H9 (cell line): ENCODE data around the gene OR10J1. TPM values are rescaled to one million over a fixed set of nuclear protein-coding genes. Genes with fewer than 3 reads are reported as not detected.

Source experiments
- DNase-seq: peaks from one replicate; pipeline ENCODE4 v3.0.0-alpha.2; 2017
- H2AFZ ChIP-seq: one replicate; pipeline ENCODE4 v1.6.1; 2013; ENCODE audit warnings: mild to moderate bottlenecking, low read length, control low read depth, moderate library complexity
- H2AK5ac ChIP-seq: 2 replicates; pipeline ENCODE4 v1.6.1; 2013; ENCODE audit warnings: low read length, control low read depth, mixed read lengths; ENCODE audit not compliant: insufficient read length
- H2BK120ac ChIP-seq: one replicate; pipeline ENCODE4 v1.6.1; 2013; ENCODE audit warnings: low read depth, mild to moderate bottlenecking, low read length, control low read depth, inconsistent platforms; ENCODE audit not compliant: poor library complexity, severe bottlenecking
- H2BK12ac ChIP-seq: 2 replicates; pipeline ENCODE4 v1.6.1; 2013; ENCODE audit warnings: low read length, control low read depth, mixed read lengths, low read depth; ENCODE audit not compliant: insufficient read length
- H2BK15ac ChIP-seq: 2 replicates; pipeline ENCODE4 v1.6.1; 2013; ENCODE audit warnings: low read depth, low read length, control low read depth
- H2BK20ac ChIP-seq: one replicate; pipeline ENCODE4 v1.6.1; 2013; ENCODE audit warnings: low read depth, mild to moderate bottlenecking, low read length, control low read depth, inconsistent platforms; ENCODE audit not compliant: poor library complexity, severe bottlenecking
- H2BK5ac ChIP-seq: 2 replicates; pipeline ENCODE4 v1.6.1; 2013; ENCODE audit warnings: low read length, control low read depth, mixed read lengths; ENCODE audit not compliant: insufficient read length
- H3K14ac ChIP-seq: 2 replicates; pipeline ENCODE4 v1.6.1; 2013; ENCODE audit warnings: low read length, control low read depth; ENCODE audit not compliant: insufficient read depth
- H3K18ac ChIP-seq: 2 replicates; pipeline ENCODE4 v1.6.1; 2013; ENCODE audit warnings: low read depth, mild to moderate bottlenecking, mixed read lengths, low read length, control low read depth; ENCODE audit not compliant: insufficient read length
- H3K23ac ChIP-seq: 2 replicates; pipeline ENCODE4 v1.6.1; 2013; ENCODE audit warnings: low read length, control low read depth, mixed read lengths, low read depth; ENCODE audit not compliant: insufficient read length
- H3K23me2 ChIP-seq: 2 replicates; pipeline ENCODE4 v1.6.1; 2013; ENCODE audit warnings: low read depth, mild to moderate bottlenecking, mixed read lengths, low read length, control low read depth; ENCODE audit not compliant: insufficient read length, poor library complexity, severe bottlenecking
- H3K27ac ChIP-seq: 2 replicates; pipeline ENCODE4 v1.5.1; 2013; ENCODE audit warnings: low read length, control low read depth, mixed read lengths, low read depth; ENCODE audit not compliant: insufficient read length
- H3K27me3 ChIP-seq: 2 replicates; pipeline ENCODE4 v1.6.1; 2013; ENCODE audit warnings: low read length, control low read depth, inconsistent platforms; ENCODE audit not compliant: insufficient read depth
- H3K4ac ChIP-seq: 2 replicates; pipeline ENCODE4 v1.6.1; 2013; ENCODE audit warnings: low read depth, mild to moderate bottlenecking, control low read depth, inconsistent platforms, low read length, moderate library complexity
- H3K4me1 ChIP-seq: 2 replicates; pipeline ENCODE4 v1.6.1; 2013; ENCODE audit warnings: low read length, control low read depth, inconsistent platforms; ENCODE audit not compliant: insufficient read depth
- H3K4me2 ChIP-seq: 2 replicates; pipeline ENCODE4 v1.6.1; 2013; ENCODE audit warnings: low read length, control low read depth, mixed read lengths; ENCODE audit not compliant: insufficient read length, insufficient read depth
- H3K56ac ChIP-seq: 2 replicates; pipeline ENCODE4 v1.6.1; 2013; ENCODE audit warnings: low read depth, mild to moderate bottlenecking, mixed read lengths, low read length, control low read depth; ENCODE audit not compliant: insufficient read length
- H3K79me1 ChIP-seq: 2 replicates; pipeline ENCODE4 v1.6.1; 2013; ENCODE audit warnings: low read depth, mild to moderate bottlenecking, moderate library complexity, low read length, control low read depth, inconsistent platforms; ENCODE audit not compliant: insufficient read depth, poor library complexity, severe bottlenecking
- H3K79me2 ChIP-seq: 2 replicates; pipeline ENCODE4 v1.6.1; 2013; ENCODE audit warnings: low read length, control low read depth, inconsistent platforms; ENCODE audit not compliant: insufficient read depth
- H3K9ac ChIP-seq: 2 replicates; pipeline ENCODE4 v1.6.1; 2013; ENCODE audit warnings: low read length, control low read depth, mixed read lengths; ENCODE audit not compliant: insufficient read length; ENCODE audit errors: extremely low read depth
- H3K9me3 ChIP-seq: one replicate; pipeline ENCODE4 v1.6.1; 2013; ENCODE audit warnings: low read depth, low read length, inconsistent platforms; ENCODE audit not compliant: control insufficient read depth
- H3T11ph ChIP-seq: one replicate; pipeline ENCODE4 v1.6.1; 2013; ENCODE audit warnings: mild to moderate bottlenecking, low read length, control low read depth, inconsistent platforms
- H4K20me1 ChIP-seq: one replicate; pipeline ENCODE4 v1.6.1; 2013; ENCODE audit not compliant: control insufficient read depth, insufficient read length, insufficient read depth
- H4K5ac ChIP-seq: 2 replicates; pipeline ENCODE4 v1.6.1; 2013; ENCODE audit warnings: low read depth, mild to moderate bottlenecking, mixed read lengths, low read length, control low read depth; ENCODE audit not compliant: insufficient read length
- H4K8ac ChIP-seq: replicated peaks from 2 replicates; pipeline ENCODE4 v1.6.1; 2013; ENCODE audit warnings: low read length, control low read depth, mixed read lengths, low read depth; ENCODE audit not compliant: insufficient read length
- H4K91ac ChIP-seq: 2 replicates; pipeline ENCODE4 v1.6.1; 2013; ENCODE audit warnings: low read depth, mild to moderate bottlenecking, moderate library complexity, mixed read lengths, low read length, control low read depth; ENCODE audit not compliant: insufficient read length
- H3K27ac Mint-ChIP-seq, 3 experiments: 2 replicates in 2 of 3; 3 replicates in 1 of 3; pipeline ENCODE4 v1.8.0; 2020 to 2021; ENCODE audit warnings: mixed read lengths in 3 of 3, mild to moderate bottlenecking in 1 of 3, moderate library complexity in 1 of 3
- H3K27me3 Mint-ChIP-seq: 2 replicates; pipeline ENCODE4 v1.8.0; 2021; ENCODE audit warnings: low read depth, mild to moderate bottlenecking, moderate library complexity, mixed read lengths
- H3K36me3 Mint-ChIP-seq, 3 experiments: 2 replicates in 2 of 3; 3 replicates in 1 of 3; pipeline ENCODE4 v1.8.0; 2020 to 2021; ENCODE audit warnings: low read depth in 3 of 3, mixed read lengths in 3 of 3; ENCODE audit not compliant: insufficient read depth in 1 of 3
- H3K4me1 Mint-ChIP-seq, 2 experiments: 2 replicates each; pipeline ENCODE4 v1.8.0; 2020; ENCODE audit warnings: mixed read lengths in 2 of 2
- H3K4me3 Mint-ChIP-seq, 2 experiments: 2 replicates in 1 of 2; 3 replicates in 1 of 2; pipeline ENCODE4 v1.8.0; 2020 to 2021; ENCODE audit warnings: mild to moderate bottlenecking in 2 of 2, mixed read lengths in 2 of 2, moderate library complexity in 1 of 2
- H3K9me3 Mint-ChIP-seq, 2 experiments: 2 replicates in 1 of 2; 3 replicates in 1 of 2; pipeline ENCODE4 v1.8.0; 2020; ENCODE audit warnings: mild to moderate bottlenecking in 2 of 2, mixed read lengths in 2 of 2, moderate library complexity in 1 of 2
- whole genome bisulfite sequencing: extraction: QIAGEN DNeasy Blood & Tissue Kit; methylation state at CpG from one replicate; pipeline ENCODE4 v1.1.7; 2013; ENCODE audit warnings: missing lambda C conversion rate, low lambda C conversion rate, mixed read lengths; ENCODE audit not compliant: insufficient read length; ENCODE audit errors: extremely low coverage; 5-methylcytosine and 5-hydroxymethylcytosine counted together
- total RNA-seq: library from RNA; stranded (reverse); gene quantifications from 2 replicates; pipeline ENCODE4 v1.2.1, GENCODE V29; 2021
- TF ChIP-seq, protein P1 (sequence below): fragments of 200-600 bp; sonication (generic); conservative IDR thresholded peaks from 3 replicates; pipeline ENCODE4 v1.8.0; 2021; ENCODE audit warnings: antibody characterized with exemption, mild to moderate bottlenecking

Gene OR10J1
- total RNA-seq, 1 experiment from 2014 or later: not detected

DNA sequence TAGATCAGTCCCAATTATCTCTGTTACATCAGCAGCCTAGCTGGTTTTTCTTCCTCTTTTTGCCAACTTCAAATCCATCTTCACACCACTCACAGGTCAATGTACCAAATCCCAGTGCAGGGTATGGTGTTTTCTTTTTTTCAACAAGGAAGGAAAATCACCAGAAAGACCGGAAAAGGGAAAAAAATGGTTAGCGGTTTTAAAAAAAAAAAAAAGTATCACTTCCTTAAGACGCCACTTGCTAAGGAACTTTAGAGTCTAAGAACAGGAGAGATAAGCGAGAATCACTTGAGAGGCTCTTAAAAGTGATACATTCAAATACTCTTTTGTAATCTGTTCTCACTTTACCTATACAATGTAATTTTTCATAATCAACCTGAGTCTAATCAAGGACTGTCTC is 3.1 kb upstream of the OR10J1 start:
- no peak overlapping the region for H2BK5ac ChIP-seq
- no CpG with 5 or more reads among the region's 4 CpGs for WGBS
- H3K79me1 ChIP-seq: no peaks in the 10 kb centered on the region
- H3K27ac ChIP-seq: no peak overlapping the region
- DNase-seq: no peak
- peaks cover 0 to 59% of the 10 kb centered on the region in 2 experiments; a peak in 3 of 5 replicates for H3K9me3 Mint-ChIP-seq
- no peak overlapping the region for H3K18ac ChIP-seq
- H2BK20ac ChIP-seq: no peak overlapping the region
- TF ChIP-seq, protein P1, sequence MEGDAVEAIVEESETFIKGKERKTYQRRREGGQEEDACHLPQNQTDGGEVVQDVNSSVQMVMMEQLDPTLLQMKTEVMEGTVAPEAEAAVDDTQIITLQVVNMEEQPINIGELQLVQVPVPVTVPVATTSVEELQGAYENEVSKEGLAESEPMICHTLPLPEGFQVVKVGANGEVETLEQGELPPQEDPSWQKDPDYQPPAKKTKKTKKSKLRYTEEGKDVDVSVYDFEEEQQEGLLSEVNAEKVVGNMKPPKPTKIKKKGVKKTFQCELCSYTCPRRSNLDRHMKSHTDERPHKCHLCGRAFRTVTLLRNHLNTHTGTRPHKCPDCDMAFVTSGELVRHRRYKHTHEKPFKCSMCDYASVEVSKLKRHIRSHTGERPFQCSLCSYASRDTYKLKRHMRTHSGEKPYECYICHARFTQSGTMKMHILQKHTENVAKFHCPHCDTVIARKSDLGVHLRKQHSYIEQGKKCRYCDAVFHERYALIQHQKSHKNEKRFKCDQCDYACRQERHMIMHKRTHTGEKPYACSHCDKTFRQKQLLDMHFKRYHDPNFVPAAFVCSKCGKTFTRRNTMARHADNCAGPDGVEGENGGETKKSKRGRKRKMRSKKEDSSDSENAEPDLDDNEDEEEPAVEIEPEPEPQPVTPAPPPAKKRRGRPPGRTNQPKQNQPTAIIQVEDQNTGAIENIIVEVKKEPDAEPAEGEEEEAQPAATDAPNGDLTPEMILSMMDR: no peak
- no peak overlapping the region for H4K91ac ChIP-seq
- H3K23me2 ChIP-seq: no peaks in the 10 kb centered on the region
- no peaks in the 10 kb centered on the region for H3K79me2 ChIP-seq
- no peak overlapping the region for H3K4me3 Mint-ChIP-seq
- no peaks in the 10 kb centered on the region for H4K20me1 ChIP-seq
- no peaks in the 10 kb centered on the region for H3K9me3 ChIP-seq
- no peak overlapping the region for H3K9ac ChIP-seq
- H3K27ac Mint-ChIP-seq: no peak overlapping the region
- peaks cover 0 to 26% (median 0%) of the 10 kb centered on the region in 3 experiments; a peak in 2 of 7 replicates for H3K36me3 Mint-ChIP-seq
- no peak overlapping the region for H3K56ac ChIP-seq
- H3K27me3 Mint-ChIP-seq: no peaks in the 10 kb centered on the region; the same call in 1 of the 2 replicates
- no peak overlapping the region for H3T11ph ChIP-seq
- H2BK12ac ChIP-seq: no peak overlapping the region
- H4K5ac ChIP-seq: no peak overlapping the region
- H3K14ac ChIP-seq: no peak overlapping the region
- no peak overlapping the region for H3K23ac ChIP-seq
- H3K4me2 ChIP-seq: no peak overlapping the region
- no peak overlapping the region for H2BK15ac ChIP-seq
- no peaks in the 10 kb centered on the region for H3K4me1 Mint-ChIP-seq
- no peak overlapping the region for H2AFZ ChIP-seq
- H3K4ac ChIP-seq: no peak overlapping the region
- H4K8ac ChIP-seq: no peak overlapping the region
- H3K27me3 ChIP-seq: no peaks in the 10 kb centered on the region
- H2BK120ac ChIP-seq: no peak overlapping the region
- no peaks in the 10 kb centered on the region for H3K4me1 ChIP-seq
- H2AK5ac ChIP-seq: no peak overlapping the region
